HG03520 (cell line): Measurements from ENCODE around the gene CAMK1.

ENCODE experiments used
- ATAC-seq: cut with Tn5 transposase; IDR thresholded peaks from one replicate; pipeline ENCODE4 v1.9.1; 2021; ENCODE audit warnings: mild to moderate bottlenecking, moderate library complexity; ENCODE audit not compliant: unreplicated experiment

The CAMK1 gene

GRCh38 chr3:9769426-9770275, at the start of gene CAMK1:
TSS of gene CAMK1 (minus strand) at chr3:9769947. CDS start at chr3:9767749, 2,198 bp downstream.
- ATAC-seq, result peak; percentile 79

- no peak for ATAC-seq
Observed at GRCh38 chr3:9818666-9819335, 49.1 kb upstream of the CAMK1 start.

GRCh38 chr3:9817436-9817835, 47.7 kb upstream of the CAMK1 start:
- no peak for ATAC-seq

GRCh38 chr3:9815986-9816385, 46.2 kb upstream of the CAMK1 start:
- ATAC-seq, result no peak

GRCh38 chr3:9812870-9813483, 43.2 kb upstream of the CAMK1 start:
- no peak for ATAC-seq

- ATAC-seq, result no peak
Observed at GRCh38 chr3:9810846-9811245, 41.1 kb upstream of the CAMK1 start.

- ATAC-seq, result no peak
Observed at GRCh38 chr3:9810433-9810770, 40.7 kb upstream of the CAMK1 start.

- ATAC-seq, result peak; percentile 41
Observed at GRCh38 chr3:9809615-9810432, 40.1 kb upstream of the CAMK1 start, which contains the start of gene TTLL3. TSS of gene TTLL3 (plus strand) at chr3:9810262. CDS start at chr3:9810662, 400 bp downstream.

- ATAC-seq, result no peak
Observed at GRCh38 chr3:9809239-9809614, 39.5 kb upstream of the CAMK1 start.

- ATAC-seq, result no peak
Observed at GRCh38 chr3:9808345-9809037, 38.7 kb upstream of the CAMK1 start.

GRCh38 chr3:9807981-9808344, 38.2 kb upstream of the CAMK1 start:
- no peak for ATAC-seq

GRCh38 chr3:9806688-9807589, 37.2 kb upstream of the CAMK1 start:
- no peak for ATAC-seq

- ATAC-seq, result no peak
Observed at GRCh38 chr3:9806137-9806536, 36.4 kb upstream of the CAMK1 start.

GRCh38 chr3:9804996-9805395, 35.2 kb upstream of the CAMK1 start:
- no peak for ATAC-seq

- no peak for ATAC-seq
Observed at GRCh38 chr3:9803494-9803893, 33.7 kb upstream of the CAMK1 start.

GRCh38 chr3:9800529-9800928, 30.8 kb upstream of the CAMK1 start:
- no peak for ATAC-seq

GRCh38 chr3:9797196-9797945, 27.6 kb upstream of the CAMK1 start:
- no peak for ATAC-seq

GRCh38 chr3:9795207-9795606, 25.5 kb upstream of the CAMK1 start:
- ATAC-seq, result no peak

- no peak for ATAC-seq
Observed at GRCh38 chr3:9794400-9794799, 24.7 kb upstream of the CAMK1 start.
